Lung (tissue), 12 donors: ENCODE results near the gene KLHL36. TPM values are rescaled to one million over a fixed set of nuclear protein-coding genes. Genes with fewer than 3 reads are reported as not detected.
"Not testable (repeated sequence)": the region's sequence is repeated elsewhere in the genome, so short reads cannot be mapped to it uniquely, and the experiment has no call there.

Experiments used
- ATAC-seq: fragments of 200-7000 bp; cut with Tn5 transposase; one replicate; pipeline ENCODE4 v1.9.1; 2020; ENCODE audit warnings: moderate number of reproducible peaks; ENCODE audit not compliant: insufficient read depth, low FRiP score
- DNase-seq, 3 donors: peaks; one replicate each; pipeline ENCODE4 v3.0.0-alpha.2; 2013 to 2017
- H3K27ac ChIP-seq, 2 donors: one replicate each; pipeline ENCODE4 v1.5.1; 2013; ENCODE audit warnings: mild to moderate bottlenecking in 2 of 2, moderate library complexity in 2 of 2, control low read depth in 1 of 2, inconsistent platforms in 1 of 2, low read depth in 1 of 2, low read length in 1 of 2
- H3K27me3 ChIP-seq, 3 donors: one replicate each; pipeline ENCODE4 v1.5.1; 2013; ENCODE audit warnings: low read length in 2 of 3; ENCODE audit not compliant: control insufficient read depth in 3 of 3, insufficient read depth in 3 of 3
- H3K36me3 ChIP-seq, 4 donors: one replicate each; pipeline ENCODE4 v1.5.1; 2013; ENCODE audit warnings: low read length in 4 of 4, mild to moderate bottlenecking in 1 of 4, moderate library complexity in 1 of 4; ENCODE audit not compliant: control insufficient read depth in 4 of 4, insufficient read depth in 4 of 4
- H3K4me1 ChIP-seq, 5 donors: one replicate each; pipeline ENCODE4 v1.5.1; 2013; ENCODE audit warnings: low read length in 5 of 5, mild to moderate bottlenecking in 2 of 5, moderate library complexity in 1 of 5; ENCODE audit not compliant: control insufficient read depth in 5 of 5, insufficient read depth in 5 of 5
- H3K4me3 ChIP-seq: one replicate; pipeline ENCODE4 v1.5.1; 2013; ENCODE audit warnings: mild to moderate bottlenecking, control low read depth, moderate library complexity
- H3K9ac ChIP-seq, 2 donors: one replicate each; pipeline ENCODE4 v1.5.1; 2013; ENCODE audit warnings: low read length in 2 of 2, control low read depth in 1 of 2; ENCODE audit not compliant: insufficient read depth in 1 of 2
- H3K9me3 ChIP-seq, 4 donors: one replicate each; pipeline ENCODE4 v1.5.1; 2013; ENCODE audit warnings: low read length in 3 of 4, mild to moderate bottlenecking in 1 of 4, moderate library complexity in 1 of 4; ENCODE audit not compliant: control insufficient read depth in 4 of 4, insufficient read depth in 3 of 4
- WGBS, 2 donors: extraction: QIAGEN DNeasy Blood & Tissue Kit; methylation state at CpG; one replicate each; pipeline ENCODE4 v1.1.7; 2013; 5-methylcytosine and 5-hydroxymethylcytosine counted together
- polyA plus RNA-seq, 2 donors: library from polyadenylated mRNA; stranded (reverse); fragments of 200-250 nt; gene quantifications; one replicate each; pipeline ENCODE4 v1.2.1, GENCODE V29; 2013
- total RNA-seq, 2 donors: library from RNA; depleted of rRNA in 1 of 2; stranded (reverse); fragments of >200 nt in 1 of 2; gene quantifications; one replicate each; pipeline ENCODE4 v1.2.1, GENCODE V29; 2014 to 2021
- TF ChIP-seq, protein P1 (sequence below): IDR thresholded peaks from 2 replicates; pipeline ENCODE4 v1.5.1; 2012; ENCODE audit warnings: mild to moderate bottlenecking; ENCODE audit errors: control extremely low read depth, extremely low read depth
- donor health status: control.
- donor health status: control.
- donor health status: Bipolar disorder and iron deficiency.
- donor health status: healthy.
- donor health status: DM: yes; HTN: yes; CAD: no.

The KLHL36 gene
- total and polyA plus RNA-seq, 4 donors, result 18.1 to 52.7 (median 32.3) TPM

GRCh38 chr16:84617791-84618580 is 30.3 kb upstream of the KLHL36 start, which contains the start of gene COTL1:
TSS of gene COTL1 (minus strand) at chr16:84618078. CDS start at chr16:84617914, 164 bp downstream.
- peaks cover 0 to 4% (median 0%) of the 10 kb centered on the region in 4 donors for H3K36me3 ChIP-seq
- no peaks in the 10 kb centered on the region for H3K27me3 ChIP-seq
- H3K27ac ChIP-seq, result peak within 1 kb of the TSS; percentile 57 to 71
- H3K4me3 ChIP-seq, result peak within 1 kb of the TSS; percentile 78
- ATAC-seq (peak; percentile 93), DNase-seq (peak; percentile 98 to 99 (median 98))
- 1 to 2% methylated on average over 18 to 76 of the region's 76 CpGs for WGBS, 2 donors
- TF ChIP-seq, protein P1, sequence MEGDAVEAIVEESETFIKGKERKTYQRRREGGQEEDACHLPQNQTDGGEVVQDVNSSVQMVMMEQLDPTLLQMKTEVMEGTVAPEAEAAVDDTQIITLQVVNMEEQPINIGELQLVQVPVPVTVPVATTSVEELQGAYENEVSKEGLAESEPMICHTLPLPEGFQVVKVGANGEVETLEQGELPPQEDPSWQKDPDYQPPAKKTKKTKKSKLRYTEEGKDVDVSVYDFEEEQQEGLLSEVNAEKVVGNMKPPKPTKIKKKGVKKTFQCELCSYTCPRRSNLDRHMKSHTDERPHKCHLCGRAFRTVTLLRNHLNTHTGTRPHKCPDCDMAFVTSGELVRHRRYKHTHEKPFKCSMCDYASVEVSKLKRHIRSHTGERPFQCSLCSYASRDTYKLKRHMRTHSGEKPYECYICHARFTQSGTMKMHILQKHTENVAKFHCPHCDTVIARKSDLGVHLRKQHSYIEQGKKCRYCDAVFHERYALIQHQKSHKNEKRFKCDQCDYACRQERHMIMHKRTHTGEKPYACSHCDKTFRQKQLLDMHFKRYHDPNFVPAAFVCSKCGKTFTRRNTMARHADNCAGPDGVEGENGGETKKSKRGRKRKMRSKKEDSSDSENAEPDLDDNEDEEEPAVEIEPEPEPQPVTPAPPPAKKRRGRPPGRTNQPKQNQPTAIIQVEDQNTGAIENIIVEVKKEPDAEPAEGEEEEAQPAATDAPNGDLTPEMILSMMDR, result no peak
- no peaks in the 10 kb centered on the region for H3K9me3 ChIP-seq
- peaks cover 0 to 29% (median 15%) of the 10 kb centered on the region in 5 donors for H3K4me1 ChIP-seq
- H3K9ac ChIP-seq, result no peak within 1 kb of the TSS

GRCh38 chr16:84618581-84619460 is 29.5 kb upstream of the KLHL36 start:
- WGBS, 2 donors, result 30 to 31% methylated on average over 12 of the region's 12 CpGs
- Histone ChIP-seq H3K27ac (peak overlapping the region in 1 of 2 donors; percentile 22), H3K4me3 (no peak overlapping the region), H3K9ac (no peak overlapping the region), H3K36me3 (no peaks in the 10 kb centered on the region), H3K27me3 (no peaks in the 10 kb centered on the region), H3K4me1 (peaks cover 0 to 29% (median 15%) of the 10 kb centered on the region in 5 donors), H3K9me3 (no peaks in the 10 kb centered on the region)
- no peak for ATAC-seq
- DNase-seq, result peak in 2 of 3 donors; percentile 56
- TF ChIP-seq, protein P1, result no peak

DNA sequence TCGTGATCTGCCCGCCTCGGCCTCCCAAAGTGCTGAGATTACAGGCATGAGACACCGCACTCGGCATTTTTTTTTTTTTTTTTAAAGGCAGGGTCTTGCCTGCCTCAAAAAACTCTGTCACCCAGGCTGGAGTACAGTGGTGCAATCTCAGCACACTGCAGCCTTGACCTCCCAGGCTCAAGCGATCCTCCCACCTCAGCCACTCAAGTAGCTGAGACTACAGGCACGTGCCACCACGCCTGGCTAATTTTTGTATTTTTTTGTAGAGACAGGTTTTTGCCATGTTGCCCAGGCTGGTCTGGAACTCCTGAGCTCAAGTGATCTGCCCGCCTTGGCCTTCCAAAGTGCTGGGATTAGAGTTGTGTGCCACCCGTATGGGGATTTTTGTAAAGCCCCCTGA is 27.4 kb upstream of the KLHL36 start:
- 80 to 84% methylated on average over 10 of the region's 10 CpGs for WGBS, 2 donors
- not testable (repeated sequence) for DNase-seq, H3K9ac ChIP-seq, H3K4me3 ChIP-seq, H3K9me3 ChIP-seq, H3K27me3 ChIP-seq, H3K27ac ChIP-seq, ATAC-seq, H3K36me3 ChIP-seq
- peaks cover 0 to 15% (median 7%) of the 10 kb centered on the region in 5 donors for H3K4me1 ChIP-seq

- Histone ChIP-seq H3K27me3 (no peaks in the 10 kb centered on the region), H3K9ac (no peak overlapping the region), H3K4me3 (no peak overlapping the region), H3K4me1 (no peaks in the 10 kb centered on the region), H3K27ac (no peak overlapping the region), H3K9me3 (no peaks in the 10 kb centered on the region), H3K36me3 (no peaks in the 10 kb centered on the region)
- ATAC-seq, result no peak
- TF ChIP-seq, protein P1, result no peak
- WGBS, 2 donors, result 93 to 95% methylated on average over 6 of the region's 6 CpGs
- no peak for DNase-seq
Measured at GRCh38 chr16:84625556-84625955, 22.8 kb upstream of the KLHL36 start.
